Measurements from ENCODE around the gene GPA33.
A peak's percentile ranks its signal among the peaks of the same experiment; 100 is the strongest.

GPA33 gene

DNA sequence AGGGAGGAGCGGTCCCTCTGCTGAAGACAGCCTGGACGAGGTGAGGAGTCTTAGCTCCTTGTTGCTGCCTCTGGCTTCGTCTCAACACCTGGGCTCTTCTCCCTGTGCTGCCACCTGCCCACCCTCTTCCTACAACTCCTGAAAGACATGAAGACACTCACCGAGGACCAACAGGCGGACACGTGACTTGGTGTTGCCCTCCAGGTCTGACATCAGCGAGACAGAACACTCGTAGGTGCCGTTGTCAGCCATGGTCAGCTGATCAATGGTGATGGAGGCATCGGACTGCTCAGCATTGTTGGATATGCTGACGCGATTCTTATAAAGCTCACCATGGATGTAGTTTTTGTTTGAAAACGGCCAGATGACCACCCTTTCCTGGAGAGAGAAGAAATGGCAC, 21.4 kb downstream of the GPA33 start:
- TF ChIP-seq, protein P1, sequence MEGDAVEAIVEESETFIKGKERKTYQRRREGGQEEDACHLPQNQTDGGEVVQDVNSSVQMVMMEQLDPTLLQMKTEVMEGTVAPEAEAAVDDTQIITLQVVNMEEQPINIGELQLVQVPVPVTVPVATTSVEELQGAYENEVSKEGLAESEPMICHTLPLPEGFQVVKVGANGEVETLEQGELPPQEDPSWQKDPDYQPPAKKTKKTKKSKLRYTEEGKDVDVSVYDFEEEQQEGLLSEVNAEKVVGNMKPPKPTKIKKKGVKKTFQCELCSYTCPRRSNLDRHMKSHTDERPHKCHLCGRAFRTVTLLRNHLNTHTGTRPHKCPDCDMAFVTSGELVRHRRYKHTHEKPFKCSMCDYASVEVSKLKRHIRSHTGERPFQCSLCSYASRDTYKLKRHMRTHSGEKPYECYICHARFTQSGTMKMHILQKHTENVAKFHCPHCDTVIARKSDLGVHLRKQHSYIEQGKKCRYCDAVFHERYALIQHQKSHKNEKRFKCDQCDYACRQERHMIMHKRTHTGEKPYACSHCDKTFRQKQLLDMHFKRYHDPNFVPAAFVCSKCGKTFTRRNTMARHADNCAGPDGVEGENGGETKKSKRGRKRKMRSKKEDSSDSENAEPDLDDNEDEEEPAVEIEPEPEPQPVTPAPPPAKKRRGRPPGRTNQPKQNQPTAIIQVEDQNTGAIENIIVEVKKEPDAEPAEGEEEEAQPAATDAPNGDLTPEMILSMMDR (IDR thresholded peaks at IDR 0.05; ENCODE audit: insufficient read depth, low read length, poor library complexity, severe bottlenecking), result no peak
- Histone ChIP-seq H3K27me3 (replicated peaks; ENCODE audit: control insufficient read depth, insufficient read depth, low read length) (no peaks in the 10 kb centered on the region; the same call in 1 of the 2 replicates), H3K4me3 (replicated peaks; ENCODE audit: low read depth, low read length) (no peak overlapping the region), H3K36me3 (ENCODE audit: control insufficient read depth, insufficient read depth, low read length) (no peaks in the 10 kb centered on the region)
- DNase-seq (ENCODE audit: extremely low read depth, insufficient read length), result no peak

- Histone ChIP-seq H3K4me3 (replicated peaks; ENCODE audit: low read depth, low read length) (no peak overlapping the region), H3K27me3 (replicated peaks; ENCODE audit: control insufficient read depth, insufficient read depth, low read length) (no peaks in the 10 kb centered on the region; the same call in 1 of the 2 replicates), H3K36me3 (ENCODE audit: control insufficient read depth, insufficient read depth, low read length) (no peaks in the 10 kb centered on the region)
- TF ChIP-seq, protein P1 (IDR thresholded peaks at IDR 0.05; ENCODE audit: insufficient read depth, low read length, poor library complexity, severe bottlenecking), result no peak
- no peak for DNase-seq (ENCODE audit: extremely low read depth, insufficient read length)
These were observed 22.3 kb downstream of the GPA33 start for GRCh38 chr1:167067904-167068303.

GRCh38 chr1:167066333-167067122, 23.6 kb downstream of the GPA33 start:
- Histone ChIP-seq H3K27me3 (replicated peaks; ENCODE audit: control insufficient read depth, insufficient read depth, low read length) (no peaks in the 10 kb centered on the region; the same call in 1 of the 2 replicates), H3K4me3 (replicated peaks; ENCODE audit: low read depth, low read length) (no peak overlapping the region), H3K36me3 (ENCODE audit: control insufficient read depth, insufficient read depth, low read length) (no peaks in the 10 kb centered on the region)
- TF ChIP-seq, protein P1 (IDR thresholded peaks at IDR 0.05; ENCODE audit: insufficient read depth, low read length, poor library complexity, severe bottlenecking), result peak; percentile 94
- peak; percentile 68 for DNase-seq (ENCODE audit: extremely low read depth, insufficient read length)

DNA sequence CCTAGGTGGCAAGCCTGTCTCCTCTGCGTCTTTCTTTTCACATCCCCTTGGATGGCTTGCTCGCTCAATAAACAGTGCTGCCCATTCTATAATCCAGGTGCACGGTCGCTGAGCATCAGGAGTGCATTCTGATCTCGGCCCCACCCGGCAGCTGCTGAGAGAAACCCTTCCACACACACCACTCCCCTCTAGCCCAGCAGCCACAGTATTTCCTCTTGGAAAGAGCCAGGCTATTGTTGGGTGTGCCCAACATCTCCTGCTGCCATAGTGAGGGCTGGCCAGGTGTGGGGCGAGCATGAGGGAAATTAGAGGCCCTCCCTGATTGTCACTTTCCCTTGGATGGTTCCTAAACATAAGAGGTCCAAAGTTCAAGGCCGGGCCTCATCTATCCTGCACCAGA, 24.7 kb downstream of the GPA33 start:
- no peak for DNase-seq (ENCODE audit: extremely low read depth, insufficient read length)
- H3K27me3 ChIP-seq (replicated peaks; ENCODE audit: control insufficient read depth, insufficient read depth, low read length), result no peaks in the 10 kb centered on the region; the same call in 1 of the 2 replicates
- no peak overlapping the region for H3K4me3 ChIP-seq (replicated peaks; ENCODE audit: low read depth, low read length)
- no peaks in the 10 kb centered on the region for H3K36me3 ChIP-seq (ENCODE audit: control insufficient read depth, insufficient read depth, low read length)
- TF ChIP-seq, protein P1 (IDR thresholded peaks at IDR 0.05; ENCODE audit: insufficient read depth, low read length, poor library complexity, severe bottlenecking), result no peak

GRCh38 chr1:167064621-167065020, 25.6 kb downstream of the GPA33 start:
- H3K27me3 ChIP-seq (replicated peaks; ENCODE audit: control insufficient read depth, insufficient read depth, low read length), result no peaks in the 10 kb centered on the region; the same call in 1 of the 2 replicates
- H3K4me3 ChIP-seq (replicated peaks; ENCODE audit: low read depth, low read length), result no peak overlapping the region
- DNase-seq (ENCODE audit: extremely low read depth, insufficient read length), result no peak
- no peaks in the 10 kb centered on the region for H3K36me3 ChIP-seq (ENCODE audit: control insufficient read depth, insufficient read depth, low read length)
- TF ChIP-seq, protein P1 (IDR thresholded peaks at IDR 0.05; ENCODE audit: insufficient read depth, low read length, poor library complexity, severe bottlenecking), result no peak
